ENCODE measurements around the gene PPP2R2D. TPM values are rescaled to one million over a fixed set of nuclear protein-coding genes. Genes with fewer than 3 reads are reported as not detected.

The PPP2R2D gene
- total RNA-seq, 1 experiment from 2014 or later = 35.8 TPM

GRCh38 chr10:131888186-131888604 is 12.6 kb upstream of the PPP2R2D start:
- DNase-seq (ENCODE audit: low read depth) = no peak

DNA sequence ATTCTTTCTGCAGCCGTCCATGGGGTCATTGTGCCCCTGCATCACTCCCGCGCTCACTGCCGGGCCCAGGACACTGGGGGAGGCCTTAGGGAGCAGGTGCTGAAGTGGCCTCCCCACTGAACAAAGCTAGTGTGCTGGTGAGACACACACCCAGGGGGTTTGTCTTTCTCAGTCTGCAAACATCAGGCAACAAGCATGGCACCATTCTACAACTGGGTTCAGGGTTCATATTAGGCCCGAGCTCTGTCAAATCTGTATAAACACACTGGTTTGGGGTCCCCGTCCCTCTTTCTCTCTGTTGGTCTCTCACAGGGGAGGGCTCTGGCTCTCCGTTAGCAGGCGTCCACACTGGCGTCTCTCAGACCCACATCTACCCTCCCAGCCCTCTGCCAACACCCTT is 11.1 kb upstream of the PPP2R2D start:
- DNase-seq (ENCODE audit: low read depth) = no peak

GRCh38 chr10:131890276-131891195 is 10.3 kb upstream of the PPP2R2D start:
- no peak for DNase-seq (ENCODE audit: low read depth)

- DNase-seq (ENCODE audit: low read depth) = no peak
Measured at GRCh38 chr10:131891196-131891928, 9.4 kb upstream of the PPP2R2D start.

GRCh38 chr10:131891929-131892805 is 8.6 kb upstream of the PPP2R2D start:
- DNase-seq (ENCODE audit: low read depth) = no peak

DNA sequence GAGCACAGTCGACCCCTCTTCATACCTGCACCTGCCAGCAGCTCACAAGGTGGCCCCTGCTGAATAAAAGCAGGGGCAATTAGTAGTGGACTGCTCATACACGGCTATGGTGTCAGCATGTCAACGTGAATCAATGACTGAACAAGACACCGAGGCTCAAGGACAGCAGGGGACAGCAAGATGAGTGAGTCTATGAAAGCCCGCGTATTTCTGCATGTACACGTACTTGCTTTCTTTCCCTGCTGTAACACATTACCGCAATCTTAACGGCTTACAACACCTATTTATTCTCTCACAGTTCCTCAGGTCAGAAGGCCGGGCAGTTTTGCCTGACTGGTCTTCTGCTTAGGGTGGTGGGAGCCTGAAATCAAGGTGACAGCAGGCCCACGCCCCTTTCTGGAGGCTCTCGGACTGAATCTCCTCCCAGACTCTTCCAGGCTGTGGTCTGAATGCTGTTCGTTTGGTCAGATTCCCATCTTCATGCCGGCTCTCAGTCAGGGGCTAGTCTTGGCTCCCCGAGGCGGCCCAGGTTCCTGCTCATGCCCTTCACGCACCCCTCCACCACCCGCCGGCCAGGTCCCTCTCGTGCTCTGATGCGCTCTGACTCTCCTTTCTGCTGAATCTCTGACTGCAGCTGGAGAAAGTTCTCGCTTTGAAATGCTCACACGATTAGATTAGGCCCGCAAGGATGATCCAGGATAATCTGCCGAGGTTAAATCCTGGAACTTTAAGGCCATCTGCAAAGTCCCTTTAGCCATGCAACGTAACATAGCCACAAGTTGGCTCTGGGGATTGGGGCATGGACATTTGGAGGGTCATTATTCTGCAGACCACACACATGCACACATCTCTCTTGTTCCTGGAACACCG is 7.8 kb upstream of the PPP2R2D start:
- DNase-seq (ENCODE audit: low read depth) = no peak

DNA sequence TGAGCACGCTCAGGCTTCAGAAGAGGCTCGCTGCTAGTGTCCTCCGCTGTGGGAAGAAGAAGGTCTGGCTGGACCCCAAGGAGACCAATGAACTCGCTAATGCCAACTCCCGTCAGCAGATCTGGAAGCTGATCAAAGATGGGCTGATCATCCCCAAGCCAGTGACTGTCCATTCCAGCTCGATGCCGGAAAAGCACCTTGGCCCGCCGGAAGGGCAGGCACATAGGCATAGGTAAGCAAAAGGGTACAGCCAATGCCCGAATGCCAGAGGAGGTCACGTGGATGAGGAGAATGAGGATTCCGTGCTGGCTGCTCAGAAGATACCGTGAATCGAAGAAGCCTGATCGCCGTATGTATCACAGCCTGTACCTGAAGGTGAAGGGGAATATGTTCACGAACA is 5.7 kb upstream of the PPP2R2D start:
- no peak for DNase-seq (ENCODE audit: low read depth)

DNA sequence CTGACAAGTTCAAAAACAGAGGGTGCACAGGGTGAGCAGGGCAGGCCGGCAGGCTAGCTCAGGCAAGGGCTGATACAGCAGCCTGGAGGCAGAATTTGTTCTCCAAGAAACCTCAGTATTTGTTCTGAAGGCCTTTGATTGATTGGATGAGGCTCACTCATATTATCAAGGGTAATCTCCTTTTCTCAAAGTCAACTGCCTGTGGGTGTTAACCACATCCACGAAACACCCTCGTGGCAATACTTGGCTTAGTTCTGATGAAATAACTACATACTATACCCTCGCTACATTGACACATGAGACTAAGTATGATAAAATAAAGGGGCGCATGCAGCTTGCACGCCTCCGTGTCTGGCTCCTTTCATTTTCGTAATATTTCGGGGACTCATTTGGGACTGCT is 4.4 kb upstream of the PPP2R2D start:
- DNase-seq (ENCODE audit: low read depth) = no peak

DNA sequence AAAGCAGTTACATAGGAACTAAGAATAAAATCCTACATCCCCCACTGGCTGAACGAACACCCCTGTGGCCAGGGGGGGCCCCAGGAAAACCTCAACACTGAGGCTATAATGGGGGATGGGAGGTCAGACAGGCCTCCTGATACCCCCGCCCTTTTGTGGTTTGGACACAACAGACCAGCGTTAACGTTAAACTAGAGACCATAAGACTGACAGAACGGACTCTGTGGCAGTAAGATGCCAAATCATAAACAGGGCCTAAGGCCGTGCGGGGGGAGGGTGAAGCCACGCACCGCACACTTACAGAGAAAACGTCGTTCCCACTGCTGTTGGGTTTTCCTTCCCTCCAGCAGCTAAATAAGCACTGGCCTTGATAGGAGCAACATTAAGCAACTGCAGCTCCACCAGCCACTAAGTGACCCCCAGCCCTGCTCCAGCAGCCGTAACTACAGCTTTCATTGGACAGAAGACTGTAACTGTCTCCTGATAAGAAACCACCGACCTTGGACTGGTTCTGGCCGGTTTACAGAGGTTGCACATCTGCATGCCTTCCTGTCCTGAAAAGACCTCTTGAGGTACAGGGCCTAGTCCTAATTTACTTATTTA is 3.4 kb upstream of the PPP2R2D start:
- DNase-seq (ENCODE audit: low read depth) = no peak

DNA sequence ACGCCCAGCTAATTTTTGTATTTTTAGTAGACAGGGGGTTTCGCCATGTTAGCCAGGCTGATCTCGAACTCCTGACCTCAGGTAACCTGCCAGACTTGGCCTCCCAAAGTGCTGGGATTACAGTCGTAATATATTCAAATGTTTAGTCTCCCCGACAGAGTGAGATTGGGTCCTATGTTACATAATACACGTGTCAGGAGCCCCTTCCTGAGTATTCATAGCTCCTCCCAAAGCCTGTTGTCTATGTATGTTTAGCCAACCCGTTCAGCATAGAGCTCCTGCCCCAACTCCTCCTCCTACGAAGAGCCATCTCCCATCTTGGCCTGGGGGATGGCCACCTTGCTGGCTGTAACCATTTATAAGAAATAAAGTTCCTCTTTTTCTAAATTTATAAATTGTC is 2.7 kb upstream of the PPP2R2D start:
- DNase-seq (ENCODE audit: low read depth) = no peak

- no peak for DNase-seq (ENCODE audit: low read depth)
Measured at GRCh38 chr10:131898713-131899112, 2.1 kb upstream of the PPP2R2D start.

DNA sequence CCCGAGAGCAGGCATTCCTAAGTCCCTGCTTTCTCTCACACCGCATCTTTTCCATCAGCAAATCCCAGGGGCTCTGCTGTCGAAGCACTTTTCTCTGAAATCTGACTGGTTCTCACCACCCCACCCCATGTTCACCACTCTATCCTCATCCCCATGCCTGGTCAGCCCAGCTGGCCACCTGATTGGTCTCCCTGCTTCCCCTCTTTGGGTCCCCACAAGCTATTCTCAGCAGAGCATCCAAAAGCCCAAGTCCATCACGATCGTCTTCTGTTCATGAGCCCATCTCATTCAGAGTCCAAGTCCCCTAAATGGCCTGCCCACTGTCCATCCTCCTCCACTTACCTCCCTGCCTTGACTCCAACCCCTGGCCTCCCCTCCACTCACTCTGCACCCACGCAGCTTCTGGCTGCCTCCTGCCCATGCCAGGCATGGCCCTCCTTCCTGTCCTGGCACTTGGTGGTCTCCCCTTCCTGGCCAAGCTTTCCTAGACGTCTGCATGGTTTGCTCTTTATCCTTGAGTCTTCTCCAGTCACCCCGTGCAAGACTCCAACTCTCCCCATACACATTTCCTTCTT is 1.6 kb upstream of the PPP2R2D start:
- no peak for DNase-seq (ENCODE audit: low read depth)

DNA sequence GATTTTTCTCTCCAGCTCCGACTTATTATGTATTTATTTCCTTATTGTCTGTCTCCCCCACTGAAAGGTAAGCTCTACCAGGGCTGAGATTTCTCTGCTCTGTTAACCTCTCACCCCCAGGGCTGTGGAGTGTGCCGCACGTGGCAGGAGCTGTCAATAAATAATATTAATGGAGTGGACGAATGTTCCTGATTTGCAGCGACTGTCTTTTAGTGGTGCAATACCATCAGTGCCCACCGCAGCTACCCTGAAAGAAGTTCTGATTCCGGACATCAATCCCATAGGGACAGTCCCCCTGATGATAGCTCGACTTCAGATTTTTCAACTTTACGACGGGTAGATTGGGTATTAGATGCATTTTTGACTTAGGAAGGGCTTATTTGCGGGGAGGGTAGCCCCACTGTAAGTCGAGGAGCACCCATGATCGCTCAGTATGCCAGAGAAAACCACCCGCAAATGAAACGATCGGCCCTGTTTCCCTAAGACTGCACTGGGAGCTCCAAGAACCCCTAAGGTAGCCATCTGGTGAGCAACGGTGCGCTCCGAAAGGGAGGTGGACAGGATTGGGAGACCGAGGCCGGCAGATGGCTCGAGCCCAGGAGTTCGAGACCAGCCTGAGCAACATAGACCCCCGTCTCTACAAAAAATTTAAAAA is 986 bp upstream of the PPP2R2D start:
- DNase-seq (ENCODE audit: low read depth) = no peak

DNA sequence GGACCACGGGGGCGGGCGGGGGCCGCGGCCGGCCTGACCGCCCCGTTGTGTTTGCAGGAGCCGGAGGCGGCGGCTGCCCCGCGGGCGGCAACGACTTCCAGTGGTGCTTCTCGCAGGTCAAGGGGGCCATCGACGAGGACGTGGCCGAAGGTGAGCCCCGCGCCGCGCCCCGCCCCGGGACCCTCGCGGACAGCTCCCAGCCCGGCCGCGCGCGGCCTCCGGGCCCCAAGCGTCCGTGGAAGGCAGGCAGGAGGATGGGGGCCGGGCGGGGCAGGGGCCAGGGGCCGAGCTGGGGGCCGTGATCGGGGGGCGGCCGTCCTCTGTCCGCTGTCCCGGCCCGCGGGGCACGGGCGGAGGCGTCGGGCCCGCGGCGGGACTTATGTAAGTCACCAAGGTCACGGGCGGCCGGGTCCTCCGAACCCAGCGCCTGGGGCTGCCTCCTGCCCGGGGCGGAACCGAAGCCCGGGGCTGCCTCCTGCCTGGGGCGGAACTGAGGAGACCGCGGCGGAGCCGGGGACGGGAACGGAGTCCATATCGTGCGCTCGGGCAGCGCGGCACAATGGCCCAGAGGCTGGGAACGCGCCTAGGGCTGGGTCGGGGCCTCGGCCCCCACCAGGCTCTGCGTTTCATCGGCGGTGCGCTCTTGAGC is 497 bp downstream of the PPP2R2D start:
- no peak for DNase-seq (ENCODE audit: low read depth)

DNA sequence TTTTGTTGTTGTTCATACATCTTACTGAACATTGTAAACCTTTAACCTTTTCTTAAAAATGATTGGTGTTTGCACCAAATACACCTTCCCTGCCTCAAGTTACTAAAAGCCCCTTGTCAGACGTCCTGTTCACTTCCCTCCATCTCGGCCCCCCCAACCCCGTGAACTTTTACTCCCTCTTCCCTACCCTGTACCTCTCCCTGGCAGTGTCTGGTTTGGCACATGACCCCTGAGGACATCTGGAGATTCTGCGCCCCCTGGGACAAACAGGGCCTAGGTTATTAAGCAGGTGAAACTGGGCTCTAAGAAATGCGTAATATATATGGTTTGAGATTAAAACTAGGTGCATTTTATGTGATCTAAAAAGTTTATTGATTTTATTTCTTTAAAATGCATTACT is 1.4 kb downstream of the PPP2R2D start:
- DNase-seq (ENCODE audit: low read depth) = no peak

GRCh38 chr10:131902691-131903090 is 1.9 kb downstream of the PPP2R2D start:
- DNase-seq (ENCODE audit: low read depth) = no peak

GRCh38 chr10:131905267-131905571 is 4.4 kb downstream of the PPP2R2D start:
- no peak for DNase-seq (ENCODE audit: low read depth)

GRCh38 chr10:131905603-131906268 is 4.9 kb downstream of the PPP2R2D start:
- DNase-seq (ENCODE audit: low read depth) = no peak

DNA sequence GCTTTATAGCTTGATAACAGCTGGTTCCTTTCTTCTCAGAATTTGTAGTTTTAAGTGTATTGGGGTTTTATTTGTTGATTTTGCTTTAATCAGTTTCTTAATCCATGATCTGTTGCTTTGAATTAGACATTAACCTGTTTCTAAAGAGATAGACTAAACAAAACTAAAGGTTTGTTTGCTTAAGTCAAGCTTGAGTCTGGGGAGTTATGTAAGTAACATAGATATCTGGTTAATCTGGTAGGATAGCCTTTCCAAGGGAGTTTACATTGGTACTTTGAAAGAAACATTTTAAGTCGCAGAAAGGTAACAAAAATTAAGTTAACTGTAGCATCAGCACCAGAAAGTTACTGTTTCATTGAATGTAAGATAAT is 5.4 kb downstream of the PPP2R2D start:
- no peak for DNase-seq (ENCODE audit: low read depth)

All from LHCN-M2 (cell line).